ENCODE results near the gene QRICH1.
A peak's percentile ranks its signal among the peaks of the same experiment; 100 is the strongest.

QRICH1 gene, protein sequence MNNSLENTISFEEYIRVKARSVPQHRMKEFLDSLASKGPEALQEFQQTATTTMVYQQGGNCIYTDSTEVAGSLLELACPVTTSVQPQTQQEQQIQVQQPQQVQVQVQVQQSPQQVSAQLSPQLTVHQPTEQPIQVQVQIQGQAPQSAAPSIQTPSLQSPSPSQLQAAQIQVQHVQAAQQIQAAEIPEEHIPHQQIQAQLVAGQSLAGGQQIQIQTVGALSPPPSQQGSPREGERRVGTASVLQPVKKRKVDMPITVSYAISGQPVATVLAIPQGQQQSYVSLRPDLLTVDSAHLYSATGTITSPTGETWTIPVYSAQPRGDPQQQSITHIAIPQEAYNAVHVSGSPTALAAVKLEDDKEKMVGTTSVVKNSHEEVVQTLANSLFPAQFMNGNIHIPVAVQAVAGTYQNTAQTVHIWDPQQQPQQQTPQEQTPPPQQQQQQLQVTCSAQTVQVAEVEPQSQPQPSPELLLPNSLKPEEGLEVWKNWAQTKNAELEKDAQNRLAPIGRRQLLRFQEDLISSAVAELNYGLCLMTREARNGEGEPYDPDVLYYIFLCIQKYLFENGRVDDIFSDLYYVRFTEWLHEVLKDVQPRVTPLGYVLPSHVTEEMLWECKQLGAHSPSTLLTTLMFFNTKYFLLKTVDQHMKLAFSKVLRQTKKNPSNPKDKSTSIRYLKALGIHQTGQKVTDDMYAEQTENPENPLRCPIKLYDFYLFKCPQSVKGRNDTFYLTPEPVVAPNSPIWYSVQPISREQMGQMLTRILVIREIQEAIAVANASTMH

DNA sequence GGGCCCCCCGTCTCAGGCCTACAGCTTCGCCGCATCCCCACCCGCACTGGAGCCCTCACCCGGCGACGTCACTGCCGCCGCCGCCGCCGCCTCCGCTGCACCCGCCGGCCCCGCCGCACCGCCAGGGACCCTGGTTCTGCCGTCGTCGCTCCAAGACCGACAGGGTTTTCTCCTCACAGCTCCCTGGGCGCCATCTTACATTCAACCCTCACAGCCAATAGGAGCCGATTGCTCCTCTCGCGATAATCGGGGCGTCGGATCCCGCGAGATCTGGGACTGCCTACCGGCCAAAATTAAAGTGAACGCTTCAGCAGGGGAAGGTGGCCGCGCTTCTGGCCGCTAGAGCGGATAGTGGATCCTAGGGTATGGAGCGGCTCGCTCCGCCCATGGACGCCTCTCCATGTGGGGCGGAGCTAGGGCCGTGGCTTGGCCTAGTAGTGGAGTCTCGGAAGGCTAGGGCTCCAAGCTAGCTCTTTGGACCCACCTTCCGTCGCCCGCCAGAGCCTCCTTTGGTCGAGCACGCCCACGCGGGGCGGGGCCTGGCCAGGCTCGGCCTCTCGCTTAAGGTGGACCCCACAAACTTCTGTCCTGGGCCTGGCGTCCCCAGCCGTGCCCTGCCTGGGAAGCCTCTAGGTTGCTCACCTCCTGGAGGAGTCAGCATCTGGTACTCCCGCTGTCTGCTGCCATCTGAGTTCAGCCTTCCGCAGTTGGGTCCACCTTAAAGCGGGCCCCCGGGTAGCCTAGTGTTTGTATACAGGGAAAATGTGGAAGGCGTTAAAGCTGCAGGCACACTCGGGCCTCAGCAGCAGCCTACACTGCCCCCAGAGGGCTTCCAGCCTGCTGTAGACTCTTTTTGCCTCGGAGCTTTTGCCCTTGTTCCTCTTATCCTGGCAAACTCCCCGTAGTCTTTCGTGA, at the start of gene QRICH1:
Gene QRICH1, minus strand, starts transcription at position 219 of the 915 bp plus-strand sequence. CDS start 17,054 bp downstream, outside the sequence.
- Histone ChIP-seq H3K27me3 (ENCODE audit: control insufficient read depth, insufficient read depth, low read length) (no peaks in the 10 kb centered on the region), H3K9me3 (ENCODE audit: control insufficient read depth, insufficient read depth, low read length) (no peaks in the 10 kb centered on the region), H3K4me3 (ENCODE audit: low read depth, low read length) (peak within 1 kb of the TSS; percentile 92), H3K36me3 (ENCODE audit: control insufficient read depth, insufficient read depth, low read length) (peaks cover 43% of the 10 kb centered on the region), H3K9ac (ENCODE audit: low read depth, low read length) (peak within 1 kb of the TSS; percentile 83), H3K4me1 (ENCODE audit: control insufficient read depth, insufficient read depth, low read length) (peaks cover 3% of the 10 kb centered on the region; the same call in 1 of the 2 replicates), H3K27ac (ENCODE audit: low read depth, low read length) (peak within 1 kb of the TSS; percentile 100)

DNA sequence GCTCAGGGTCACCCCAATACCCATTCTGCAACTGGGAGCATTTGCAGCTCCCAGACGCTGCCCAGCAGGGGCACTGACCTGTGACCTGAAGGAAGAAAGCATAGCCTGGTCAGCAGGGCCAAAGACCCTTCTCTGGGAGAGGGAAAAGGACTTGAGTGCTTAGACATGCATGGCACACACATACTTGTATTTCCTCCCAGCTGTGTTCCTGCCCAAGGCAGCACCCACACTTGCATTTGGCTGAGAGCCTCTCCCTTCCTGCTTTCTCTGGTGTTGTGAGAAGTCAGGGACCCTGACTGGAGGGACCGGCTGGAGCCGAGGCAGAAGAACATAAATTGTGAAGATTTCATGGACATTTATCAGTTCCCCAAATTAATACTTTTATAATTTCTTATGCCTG, 46.2 kb upstream of the QRICH1 start:
- Histone ChIP-seq H3K27me3 (ENCODE audit: control insufficient read depth, insufficient read depth, low read length) (0 out of 2 replicates have a peak, but pooled peaks cover 8% of the 10 kb centered on the region), H3K9me3 (ENCODE audit: control insufficient read depth, insufficient read depth, low read length) (peaks cover 7% of the 10 kb centered on the region; the same call in 1 of the 2 replicates), H3K27ac (ENCODE audit: low read depth, low read length) (no peak overlapping the region), H3K4me1 (ENCODE audit: control insufficient read depth, insufficient read depth, low read length) (no peaks in the 10 kb centered on the region), H3K36me3 (ENCODE audit: control insufficient read depth, insufficient read depth, low read length) (no peaks in the 10 kb centered on the region), H3K4me3 (ENCODE audit: low read depth, low read length) (no peak overlapping the region), H3K9ac (ENCODE audit: low read depth, low read length) (no peak overlapping the region)

DNA sequence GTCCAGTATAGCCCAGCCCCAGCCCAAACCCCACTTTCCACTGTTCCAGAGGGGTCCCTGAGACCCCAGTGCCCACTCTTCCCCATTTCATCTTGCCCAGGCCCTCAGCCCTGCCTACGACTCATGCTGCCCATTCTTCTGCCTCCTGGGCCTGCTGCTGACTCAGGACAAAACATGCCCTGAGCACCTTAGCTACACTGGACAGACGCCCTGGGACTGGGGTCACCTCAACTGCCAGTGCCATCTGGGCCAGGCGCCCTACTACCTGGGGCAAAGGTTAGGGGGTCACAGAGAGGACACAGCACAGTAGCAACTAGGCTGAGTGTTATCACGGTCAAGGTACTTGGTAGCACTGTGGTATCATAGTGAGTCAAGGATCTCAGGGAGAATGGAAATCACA, 41.6 kb upstream of the QRICH1 start:
- peaks cover 3% of the 10 kb centered on the region for H3K4me1 ChIP-seq (ENCODE audit: control insufficient read depth, insufficient read depth, low read length)
- H3K9ac ChIP-seq (ENCODE audit: low read depth, low read length): no peak overlapping the region
- no peak overlapping the region for H3K4me3 ChIP-seq (ENCODE audit: low read depth, low read length)
- no peaks in the 10 kb centered on the region for H3K9me3 ChIP-seq (ENCODE audit: control insufficient read depth, insufficient read depth, low read length)
- H3K27me3 ChIP-seq (ENCODE audit: control insufficient read depth, insufficient read depth, low read length): 0 out of 2 replicates have a peak, but pooled peaks cover 8% of the 10 kb centered on the region
- no peak overlapping the region for H3K27ac ChIP-seq (ENCODE audit: low read depth, low read length)
- peaks cover 4% of the 10 kb centered on the region; the same call in 1 of the 2 replicates for H3K36me3 ChIP-seq (ENCODE audit: control insufficient read depth, insufficient read depth, low read length)

- Histone ChIP-seq H3K9ac (ENCODE audit: low read depth, low read length) (no peak overlapping the region), H3K9me3 (ENCODE audit: control insufficient read depth, insufficient read depth, low read length) (no peaks in the 10 kb centered on the region), H3K4me1 (ENCODE audit: control insufficient read depth, insufficient read depth, low read length) (peaks cover 3% of the 10 kb centered on the region), H3K27me3 (ENCODE audit: control insufficient read depth, insufficient read depth, low read length) (0 out of 2 replicates have a peak, but pooled peaks cover 8% of the 10 kb centered on the region), H3K36me3 (ENCODE audit: control insufficient read depth, insufficient read depth, low read length) (peaks cover 5% of the 10 kb centered on the region; the same call in 1 of the 2 replicates), H3K4me3 (ENCODE audit: low read depth, low read length) (peak overlapping the region; percentile 88; the same call in 1 of the 2 replicates), H3K27ac (ENCODE audit: low read depth, low read length) (no peak overlapping the region)
These were observed 40.8 kb upstream of the QRICH1 start for GRCh38 chr3:49134471-49135265.

- Histone ChIP-seq H3K4me1 (ENCODE audit: control insufficient read depth, insufficient read depth, low read length) (peaks cover 3% of the 10 kb centered on the region), H3K36me3 (ENCODE audit: control insufficient read depth, insufficient read depth, low read length) (peaks cover 13% of the 10 kb centered on the region; the same call in 1 of the 2 replicates), H3K27me3 (ENCODE audit: control insufficient read depth, insufficient read depth, low read length) (0 out of 2 replicates have a peak, but pooled peaks cover 8% of the 10 kb centered on the region), H3K9me3 (ENCODE audit: control insufficient read depth, insufficient read depth, low read length) (no peaks in the 10 kb centered on the region), H3K4me3 (ENCODE audit: low read depth, low read length) (peak overlapping the region; percentile 88), H3K27ac (ENCODE audit: low read depth, low read length) (peak overlapping the region; percentile 88), H3K9ac (ENCODE audit: low read depth, low read length) (peak overlapping the region; percentile 59)
These were observed 39.5 kb upstream of the QRICH1 start for GRCh38 chr3:49133226-49133951.

DNA sequence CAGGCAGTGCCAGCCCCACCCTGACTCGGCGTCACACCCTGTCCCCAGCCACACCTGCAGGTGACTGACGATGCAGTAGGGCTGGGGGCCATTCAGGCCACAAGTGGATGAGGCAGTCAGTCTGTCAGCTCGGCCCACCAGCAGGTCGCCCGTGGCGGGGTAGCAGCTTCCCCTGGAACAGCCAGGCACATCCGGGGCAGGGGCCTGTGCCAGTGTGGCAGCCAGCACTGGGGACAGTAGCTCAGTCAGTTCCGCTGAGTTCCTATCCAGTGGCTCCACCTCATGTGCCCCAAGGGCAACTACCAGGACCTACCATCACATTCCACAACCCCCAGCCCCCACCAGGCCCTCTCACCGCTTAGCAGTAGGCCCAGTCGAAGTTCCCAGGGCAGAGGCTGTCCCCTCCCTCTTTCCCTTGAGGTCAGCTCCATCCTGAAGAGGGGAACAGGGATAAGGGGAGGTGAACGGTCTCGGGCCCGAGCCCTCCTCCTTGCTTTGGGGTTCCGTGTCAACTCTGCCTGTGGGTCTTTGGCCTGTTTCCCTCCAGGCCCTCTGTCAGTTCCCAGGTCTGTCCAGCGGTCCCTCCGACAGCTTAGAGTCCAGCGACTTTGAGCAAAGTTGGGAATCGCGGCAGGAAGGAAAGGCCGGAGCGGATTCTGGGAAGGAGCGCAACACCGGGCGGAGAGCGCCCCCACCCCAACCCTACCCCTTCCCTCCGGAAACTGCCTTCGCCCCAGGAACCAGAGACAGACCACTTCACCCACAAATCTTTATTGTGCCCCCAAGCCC, 38.8 kb upstream of the QRICH1 start, which contains the start of gene LAMB2:
Gene LAMB2, minus strand, starts transcription at position 614 of the 789 bp plus-strand sequence. Its CDS starts 183 bp downstream, at position 431.
- peaks cover 17% of the 10 kb centered on the region; the same call in 1 of the 2 replicates for H3K36me3 ChIP-seq (ENCODE audit: control insufficient read depth, insufficient read depth, low read length)
- no peaks in the 10 kb centered on the region for H3K9me3 ChIP-seq (ENCODE audit: control insufficient read depth, insufficient read depth, low read length)
- peaks cover 3% of the 10 kb centered on the region for H3K4me1 ChIP-seq (ENCODE audit: control insufficient read depth, insufficient read depth, low read length)
- H3K27ac ChIP-seq (ENCODE audit: low read depth, low read length): peak within 1 kb of the TSS; percentile 88
- peak within 1 kb of the TSS; percentile 59 for H3K9ac ChIP-seq (ENCODE audit: low read depth, low read length)
- 0 out of 2 replicates have a peak, but pooled peaks cover 1% of the 10 kb centered on the region for H3K27me3 ChIP-seq (ENCODE audit: control insufficient read depth, insufficient read depth, low read length)
- peak within 1 kb of the TSS; percentile 88 for H3K4me3 ChIP-seq (ENCODE audit: low read depth, low read length)

- peak overlapping the region; percentile 88 for H3K4me3 ChIP-seq (ENCODE audit: low read depth, low read length)
- peak overlapping the region; percentile 88 for H3K27ac ChIP-seq (ENCODE audit: low read depth, low read length)
- no peaks in the 10 kb centered on the region for H3K9me3 ChIP-seq (ENCODE audit: control insufficient read depth, insufficient read depth, low read length)
- H3K4me1 ChIP-seq (ENCODE audit: control insufficient read depth, insufficient read depth, low read length): peaks cover 3% of the 10 kb centered on the region
- peaks cover 17% of the 10 kb centered on the region; the same call in 1 of the 2 replicates for H3K36me3 ChIP-seq (ENCODE audit: control insufficient read depth, insufficient read depth, low read length)
- no peak overlapping the region for H3K9ac ChIP-seq (ENCODE audit: low read depth, low read length)
- no peaks in the 10 kb centered on the region for H3K27me3 ChIP-seq (ENCODE audit: control insufficient read depth, insufficient read depth, low read length)
These were observed 38.2 kb upstream of the QRICH1 start for GRCh38 chr3:49132073-49132436.

DNA sequence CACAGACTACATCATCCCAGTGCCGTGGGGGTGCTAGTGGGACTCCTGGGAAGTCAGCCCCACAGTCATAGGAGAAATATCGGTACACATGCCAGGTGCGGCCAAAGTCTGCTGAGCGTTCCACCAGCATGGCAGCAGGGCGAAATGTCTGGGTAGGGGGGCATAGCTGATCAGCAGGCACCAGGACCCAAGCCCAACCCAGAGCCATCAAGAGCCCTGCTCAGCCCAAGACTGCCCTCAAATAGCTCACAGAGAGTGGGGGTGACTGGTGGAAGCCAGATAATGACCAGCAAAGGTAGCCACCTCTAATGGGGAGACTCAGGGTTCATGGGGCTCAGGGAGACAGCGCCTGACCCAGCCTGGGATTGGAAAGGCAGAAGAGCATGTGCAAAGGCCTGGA, 37.7 kb upstream of the QRICH1 start:
- Histone ChIP-seq H3K9ac (ENCODE audit: low read depth, low read length) (no peak overlapping the region), H3K36me3 (ENCODE audit: control insufficient read depth, insufficient read depth, low read length) (peaks cover 17% of the 10 kb centered on the region; the same call in 1 of the 2 replicates), H3K9me3 (ENCODE audit: control insufficient read depth, insufficient read depth, low read length) (no peaks in the 10 kb centered on the region), H3K4me1 (ENCODE audit: control insufficient read depth, insufficient read depth, low read length) (peaks cover 3% of the 10 kb centered on the region), H3K27me3 (ENCODE audit: control insufficient read depth, insufficient read depth, low read length) (no peaks in the 10 kb centered on the region), H3K4me3 (ENCODE audit: low read depth, low read length) (no peak overlapping the region), H3K27ac (ENCODE audit: low read depth, low read length) (no peak overlapping the region)

GRCh38 chr3:49131040-49131439, 37.2 kb upstream of the QRICH1 start:
- H3K9ac ChIP-seq (ENCODE audit: low read depth, low read length): no peak overlapping the region
- H3K27ac ChIP-seq (ENCODE audit: low read depth, low read length): no peak overlapping the region
- no peaks in the 10 kb centered on the region for H3K27me3 ChIP-seq (ENCODE audit: control insufficient read depth, insufficient read depth, low read length)
- H3K9me3 ChIP-seq (ENCODE audit: control insufficient read depth, insufficient read depth, low read length): no peaks in the 10 kb centered on the region
- peaks cover 21% of the 10 kb centered on the region for H3K36me3 ChIP-seq (ENCODE audit: control insufficient read depth, insufficient read depth, low read length)
- no peak overlapping the region for H3K4me3 ChIP-seq (ENCODE audit: low read depth, low read length)
- H3K4me1 ChIP-seq (ENCODE audit: control insufficient read depth, insufficient read depth, low read length): peaks cover 3% of the 10 kb centered on the region

Measured in HUES48 (cell line).